Subcutaneous adipose tissue (tissue), 4 donors: ENCODE data around the gene NUDT2. TPM values are rescaled to one million over a fixed set of nuclear protein-coding genes. Genes with fewer than 3 reads are reported as not detected.

Experiments used
- total RNA-seq, 4 donors: library from RNA; depleted of rRNA; stranded (reverse); fragments of >200 nt; gene quantifications; one replicate each; pipeline ENCODE4 v1.1.0, GENCODE V29; 2016
- TF ChIP-seq, protein P1 (sequence below): fragments of 450-650 bp; IDR thresholded peaks from one replicate; pipeline ENCODE4 v1.5.1; 2016; ENCODE audit warnings: low read depth, mild to moderate bottlenecking, control low read depth, antibody characterized with exemption, moderate library complexity

The NUDT2 gene
- total RNA-seq, 4 donors from 2014 or later, result 13.0 to 29.2 (median 21.6) TPM

DNA sequence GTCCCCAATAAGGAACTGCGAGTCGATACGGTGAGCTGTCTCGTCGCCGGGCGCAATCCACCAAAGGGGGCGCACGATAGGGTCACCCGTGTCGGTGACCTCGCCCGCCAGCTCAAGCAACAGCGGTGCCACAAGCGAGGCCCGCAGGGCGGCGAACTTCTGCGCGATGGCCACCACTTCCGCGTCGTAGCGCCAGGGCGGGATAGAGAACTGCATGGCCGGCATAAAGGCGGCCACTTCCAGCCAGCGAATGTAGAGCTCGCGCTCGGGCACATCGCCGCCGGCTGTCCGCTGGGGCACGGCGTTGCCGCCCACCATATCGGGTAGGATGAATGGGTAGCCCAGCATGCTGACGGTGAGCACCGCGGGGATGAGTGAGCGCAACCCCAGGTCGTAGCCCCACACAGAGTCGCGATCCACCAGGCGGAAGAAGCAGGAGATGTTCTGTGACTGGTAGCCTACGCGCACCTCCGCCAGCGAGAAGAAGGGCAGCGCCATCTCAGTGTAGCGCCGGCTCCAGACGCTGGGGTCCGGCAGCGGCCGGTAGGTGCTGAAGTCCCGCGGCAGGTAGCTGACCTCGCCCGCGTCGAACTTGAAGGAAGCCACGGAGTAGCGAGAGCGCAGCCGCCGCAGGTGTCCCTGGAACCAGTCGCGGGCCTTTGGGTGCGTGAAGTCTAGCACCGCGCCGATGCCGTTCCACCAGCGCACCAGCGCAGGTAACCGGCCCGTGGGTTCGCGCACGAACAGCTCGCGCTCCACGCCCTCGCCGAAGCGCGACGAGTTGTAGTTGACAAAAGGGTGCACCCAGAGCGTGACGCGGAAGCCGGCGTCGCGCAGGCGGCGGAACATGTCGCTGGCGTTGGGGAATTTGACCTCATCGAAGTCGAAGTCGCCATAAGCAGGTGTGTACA lies 41.9 kb downstream of the NUDT2 start:
- TF ChIP-seq, protein P1, sequence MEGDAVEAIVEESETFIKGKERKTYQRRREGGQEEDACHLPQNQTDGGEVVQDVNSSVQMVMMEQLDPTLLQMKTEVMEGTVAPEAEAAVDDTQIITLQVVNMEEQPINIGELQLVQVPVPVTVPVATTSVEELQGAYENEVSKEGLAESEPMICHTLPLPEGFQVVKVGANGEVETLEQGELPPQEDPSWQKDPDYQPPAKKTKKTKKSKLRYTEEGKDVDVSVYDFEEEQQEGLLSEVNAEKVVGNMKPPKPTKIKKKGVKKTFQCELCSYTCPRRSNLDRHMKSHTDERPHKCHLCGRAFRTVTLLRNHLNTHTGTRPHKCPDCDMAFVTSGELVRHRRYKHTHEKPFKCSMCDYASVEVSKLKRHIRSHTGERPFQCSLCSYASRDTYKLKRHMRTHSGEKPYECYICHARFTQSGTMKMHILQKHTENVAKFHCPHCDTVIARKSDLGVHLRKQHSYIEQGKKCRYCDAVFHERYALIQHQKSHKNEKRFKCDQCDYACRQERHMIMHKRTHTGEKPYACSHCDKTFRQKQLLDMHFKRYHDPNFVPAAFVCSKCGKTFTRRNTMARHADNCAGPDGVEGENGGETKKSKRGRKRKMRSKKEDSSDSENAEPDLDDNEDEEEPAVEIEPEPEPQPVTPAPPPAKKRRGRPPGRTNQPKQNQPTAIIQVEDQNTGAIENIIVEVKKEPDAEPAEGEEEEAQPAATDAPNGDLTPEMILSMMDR, result no peak

DNA sequence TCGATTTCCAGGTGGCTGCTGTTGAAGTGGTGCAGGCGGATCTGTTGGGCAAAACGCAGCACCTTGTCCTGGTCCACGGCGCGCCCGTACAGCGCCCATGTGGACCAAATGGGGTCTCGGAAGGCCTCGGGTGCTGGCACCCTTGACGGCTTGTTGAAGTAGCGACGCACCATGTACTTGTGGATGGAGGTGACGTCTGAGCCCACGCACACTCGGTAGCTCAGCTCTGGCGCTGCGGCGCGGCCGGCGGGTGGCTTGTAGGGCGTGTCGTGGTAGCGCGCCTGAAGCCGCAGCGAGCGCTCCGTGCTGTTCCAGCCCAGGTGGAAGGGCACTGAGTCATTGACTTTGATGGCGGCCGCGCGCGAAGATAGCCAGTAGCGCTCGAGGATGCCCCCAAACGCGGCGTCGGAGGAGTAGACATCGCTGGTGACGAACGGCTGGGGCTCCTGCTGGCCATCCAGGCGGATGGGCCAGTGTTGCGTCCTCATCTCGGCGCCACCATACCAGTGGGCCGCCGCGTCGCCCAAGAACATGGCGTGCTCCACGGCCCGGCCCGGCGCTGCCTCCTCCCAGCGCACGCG lies 42.6 kb downstream of the NUDT2 start:
- TF ChIP-seq, protein P1, result no peak

DNA sequence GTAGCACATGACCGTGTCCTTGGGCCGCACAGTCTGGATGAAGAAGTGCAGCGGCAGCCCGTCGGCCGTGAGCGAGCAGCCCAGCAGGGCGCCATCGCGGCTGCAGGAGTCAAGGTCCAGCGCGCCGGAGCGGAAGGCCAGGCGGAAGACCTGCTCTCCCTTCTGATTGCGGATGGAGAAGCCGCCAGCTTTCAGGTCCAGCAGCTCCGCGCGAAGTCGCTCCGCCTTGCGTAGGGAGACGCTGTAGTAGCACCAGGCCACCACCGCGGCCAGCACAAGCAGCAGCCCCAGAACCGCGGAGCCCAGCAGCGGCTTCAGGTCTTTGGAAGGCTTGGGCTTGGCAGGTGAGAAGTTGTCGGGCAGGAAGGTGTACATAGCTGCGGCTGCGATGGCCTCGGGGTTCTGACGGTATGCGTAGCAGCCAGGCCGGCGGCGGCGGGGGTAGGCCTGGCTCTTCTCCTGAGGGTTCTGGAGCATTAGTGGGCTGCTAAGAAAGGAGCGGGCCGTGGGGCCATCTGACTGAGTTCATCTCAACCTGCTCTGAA lies 43.2 kb downstream of the NUDT2 start:
- TF ChIP-seq, protein P1, result no peak

DNA sequence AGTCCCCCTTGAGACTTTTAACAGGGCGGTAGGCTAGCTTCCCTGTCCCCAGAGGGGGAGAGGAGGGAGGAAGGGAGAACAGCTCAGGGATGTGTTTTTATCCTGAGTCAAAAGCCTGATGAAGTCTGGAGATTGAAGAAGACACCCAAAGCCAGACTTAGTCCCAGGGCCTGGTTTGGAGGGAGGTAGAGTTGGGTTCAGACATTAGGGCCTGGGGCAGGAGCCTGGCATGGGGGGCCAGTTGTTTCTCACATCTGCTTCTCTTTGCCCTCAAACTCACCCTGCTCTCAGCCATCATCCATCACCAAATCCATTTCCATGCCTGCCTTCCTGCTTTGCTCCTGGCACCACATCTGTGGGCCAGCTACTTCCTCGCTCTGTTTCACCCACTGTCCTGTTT lies 44.4 kb downstream of the NUDT2 start:
- TF ChIP-seq, protein P1, result no peak

DNA sequence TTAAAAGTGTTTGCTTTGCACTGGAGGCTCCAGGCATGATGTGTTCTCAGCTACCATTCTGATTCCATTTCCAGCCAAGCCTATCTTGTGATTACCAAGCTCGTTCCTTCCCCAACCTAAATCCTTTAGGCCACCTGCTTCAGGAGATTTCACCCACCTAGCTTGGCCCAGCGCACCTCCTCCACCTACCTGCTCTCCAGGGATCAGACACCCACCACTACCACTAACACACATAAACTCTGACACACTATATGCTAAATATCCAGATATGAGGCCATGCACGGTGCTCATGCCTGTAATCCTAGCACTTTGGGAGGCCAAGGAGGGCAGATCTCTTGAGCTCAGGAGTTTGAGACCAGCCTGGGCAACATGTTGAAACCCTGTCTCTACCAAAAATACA lies 45.0 kb downstream of the NUDT2 start:
- TF ChIP-seq, protein P1, result no peak

DNA sequence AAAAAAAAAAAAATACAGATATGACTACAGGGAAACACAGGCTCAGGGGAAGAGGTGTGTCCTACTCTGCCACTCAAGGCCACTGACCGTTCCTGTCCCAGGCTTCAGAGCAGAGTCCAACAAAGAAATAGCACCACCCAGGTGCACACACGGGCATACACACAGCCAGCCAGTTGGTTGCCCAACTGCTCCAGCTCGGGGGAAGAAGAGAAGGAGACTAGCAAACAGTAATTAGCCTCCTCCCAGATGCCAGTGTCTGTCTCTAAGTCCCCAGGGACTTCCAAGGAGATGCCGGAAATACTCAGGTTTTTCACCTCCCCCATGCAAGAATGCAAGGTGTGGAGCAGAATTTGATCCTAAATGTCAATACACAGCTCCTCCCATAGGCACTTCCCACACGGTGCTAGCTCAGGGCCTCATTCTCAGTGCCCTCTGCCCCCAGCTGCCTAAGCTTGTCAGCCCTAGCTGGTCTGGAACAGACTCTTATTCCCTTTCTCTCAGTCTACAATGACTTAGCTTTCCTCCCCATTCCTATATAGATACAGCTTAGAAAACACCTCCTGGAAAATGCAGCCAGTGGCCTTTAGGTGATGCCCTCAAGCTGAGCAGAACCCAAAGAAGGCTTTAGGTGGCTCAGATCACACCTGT lies 45.7 kb downstream of the NUDT2 start:
- TF ChIP-seq, protein P1, result no peak
